NB4 (cell line): ENCODE results near the gene PRPF19.

ENCODE experiments used
- MYC ChIP-seq: IDR thresholded peaks from 2 replicates; pipeline ENCODE4 v1.6.1; 2011; ENCODE audit warnings: low read depth, low read length
- POLR2A ChIP-seq: IDR thresholded peaks from 2 replicates; pipeline ENCODE4 v1.6.1; 2011; ENCODE audit warnings: mild to moderate bottlenecking; ENCODE audit not compliant: insufficient read length; ENCODE audit errors: extremely low read depth
- TF ChIP-seq, protein P1 (sequence below): IDR thresholded peaks from one replicate; pipeline ENCODE4 v1.5.1; 2012; ENCODE audit warnings: low read depth, low read length
- TF ChIP-seq, protein P2 (sequence below): IDR thresholded peaks from 2 replicates; pipeline ENCODE4 v1.6.1; 2011; ENCODE audit warnings: low read depth, low read length

GRCh38 chr11:60862171-60862570 lies 44.2 kb downstream of the PRPF19 start:
- no peak for TF ChIP-seq POLR2A
- TF ChIP-seq, protein P1, sequence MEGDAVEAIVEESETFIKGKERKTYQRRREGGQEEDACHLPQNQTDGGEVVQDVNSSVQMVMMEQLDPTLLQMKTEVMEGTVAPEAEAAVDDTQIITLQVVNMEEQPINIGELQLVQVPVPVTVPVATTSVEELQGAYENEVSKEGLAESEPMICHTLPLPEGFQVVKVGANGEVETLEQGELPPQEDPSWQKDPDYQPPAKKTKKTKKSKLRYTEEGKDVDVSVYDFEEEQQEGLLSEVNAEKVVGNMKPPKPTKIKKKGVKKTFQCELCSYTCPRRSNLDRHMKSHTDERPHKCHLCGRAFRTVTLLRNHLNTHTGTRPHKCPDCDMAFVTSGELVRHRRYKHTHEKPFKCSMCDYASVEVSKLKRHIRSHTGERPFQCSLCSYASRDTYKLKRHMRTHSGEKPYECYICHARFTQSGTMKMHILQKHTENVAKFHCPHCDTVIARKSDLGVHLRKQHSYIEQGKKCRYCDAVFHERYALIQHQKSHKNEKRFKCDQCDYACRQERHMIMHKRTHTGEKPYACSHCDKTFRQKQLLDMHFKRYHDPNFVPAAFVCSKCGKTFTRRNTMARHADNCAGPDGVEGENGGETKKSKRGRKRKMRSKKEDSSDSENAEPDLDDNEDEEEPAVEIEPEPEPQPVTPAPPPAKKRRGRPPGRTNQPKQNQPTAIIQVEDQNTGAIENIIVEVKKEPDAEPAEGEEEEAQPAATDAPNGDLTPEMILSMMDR = no peak
- no peak for TF ChIP-seq MYC
- TF ChIP-seq, protein P2, sequence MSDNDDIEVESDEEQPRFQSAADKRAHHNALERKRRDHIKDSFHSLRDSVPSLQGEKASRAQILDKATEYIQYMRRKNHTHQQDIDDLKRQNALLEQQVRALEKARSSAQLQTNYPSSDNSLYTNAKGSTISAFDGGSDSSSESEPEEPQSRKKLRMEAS = no peak
